Ovary (tissue), 9 donors: ENCODE data around the gene PARD3B. TPM values are rescaled to one million over a fixed set of nuclear protein-coding genes. Genes with fewer than 3 reads are reported as not detected.

Experiments
- DNase-seq, 5 donors: peaks; one replicate each; pipeline ENCODE4 v3.0.0-alpha.2; 2019 to 2020
- H3K27ac ChIP-seq, 2 donors: fragments of 200-600 bp; one replicate each; pipeline versions ENCODE4 v1.5.1 to v1.8.0; 2019 to 2022
- H3K27me3 ChIP-seq: fragments of 200-600 bp; one replicate; pipeline ENCODE4 v1.8.0; 2022
- H3K36me3 ChIP-seq: fragments of 200-600 bp; sonication (generic); one replicate; pipeline ENCODE4 v1.5.1; 2019
- H3K4me1 ChIP-seq: one replicate; pipeline ENCODE4 v1.8.1; 2013; ENCODE audit warnings: mild to moderate bottlenecking, moderate library complexity; ENCODE audit not compliant: insufficient read depth
- H3K4me3 ChIP-seq: fragments of 200-600 bp; sonication (generic); one replicate; pipeline ENCODE4 v1.5.1; 2017
- H3K9me3 ChIP-seq, 2 donors: fragments of 200-600 bp in 1 of 2; sonication (generic) in 1 of 2; one replicate each; pipeline versions ENCODE4 v1.5.1 to v1.8.1; 2013 to 2019; ENCODE audit warnings: mild to moderate bottlenecking in 1 of 2, moderate library complexity in 1 of 2
- CTCF ChIP-seq, 3 donors: fragments of 450-650 bp in 2 of 3; fragments of 200-600 bp in 1 of 3; IDR thresholded peaks; one replicate each; pipeline versions ENCODE4 v1.5.1 to v1.8.0; 2016 to 2022; ENCODE audit warnings: antibody characterized with exemption in 3 of 3, mild to moderate bottlenecking in 1 of 3
- EP300 ChIP-seq: sonication (generic); formaldehyde crosslinking; IDR thresholded peaks from one replicate; pipeline ENCODE4 v1.6.1; 2017; ENCODE audit warnings: antibody characterized with exemption
- POLR2A ChIP-seq: fragments of 450-650 bp; IDR thresholded peaks from one replicate; pipeline ENCODE4 v1.6.1; 2017; ENCODE audit warnings: antibody characterized with exemption, mild to moderate bottlenecking, moderate library complexity
- WGBS, 3 donors: extraction: QIAGEN DNeasy Blood & Tissue Kit in 1 of 3; methylation state at CpG; one replicate each; pipeline versions ENCODE4 v1.1.5 to v1.1.7; 2013 to 2017; 5-methylcytosine and 5-hydroxymethylcytosine counted together
- intact Hi-C, 4 donors: fragments of 100-400 bp; cut with DNase I; formaldehyde crosslinking; loops; one replicate each; pipeline versions ENCODE4 v1.11.0 to v1.15.1; 2022 to 2023
- polyA plus RNA-seq, 2 donors: library from polyadenylated mRNA; stranded (reverse); fragments of 200-250 nt in 1 of 2; fragments of 350-450 nt in 1 of 2; fragmentation: Illumina TruSeq in 1 of 2; extraction: RNeasy Lipid Tissue Mini Kit (QIAGEN cat#74804) in 1 of 2; gene quantifications; one replicate each; pipeline ENCODE4 v1.2.3, GENCODE V29; 2013 to 2014
- total RNA-seq, 7 donors: library from RNA; depleted of rRNA in 2 of 7; stranded (reverse); fragments of >200 nt in 2 of 7; fragmentation: NEBNext Ultra II Directional in 3 of 7; extraction: Animal tissue kit (Norgen Biotek cat#: 25700) in 3 of 7; gene quantifications; one replicate each; pipeline versions ENCODE4 v1.1.0 to v1.2.4, GENCODE V29; 2016 to 2023
- donor health status: DM: no; HTN: no; CAD: no; lungs with moderate emphysema.
- donor health status: DM: no; HTN: no; CAD: no.
- donor health status: Bipolar disorder and iron deficiency.
- donor health status: DM: yes; HTN: yes; CAD: no.
- donor health status: DM: no; HTN: no; CAD: no.
- donor health status: DM: yes; HTN: yes; CAD: no.

Gene PARD3B
- total and polyA plus RNA-seq, 9 donors = 8.2 to 46.6 (median 28.7) TPM

DNA sequence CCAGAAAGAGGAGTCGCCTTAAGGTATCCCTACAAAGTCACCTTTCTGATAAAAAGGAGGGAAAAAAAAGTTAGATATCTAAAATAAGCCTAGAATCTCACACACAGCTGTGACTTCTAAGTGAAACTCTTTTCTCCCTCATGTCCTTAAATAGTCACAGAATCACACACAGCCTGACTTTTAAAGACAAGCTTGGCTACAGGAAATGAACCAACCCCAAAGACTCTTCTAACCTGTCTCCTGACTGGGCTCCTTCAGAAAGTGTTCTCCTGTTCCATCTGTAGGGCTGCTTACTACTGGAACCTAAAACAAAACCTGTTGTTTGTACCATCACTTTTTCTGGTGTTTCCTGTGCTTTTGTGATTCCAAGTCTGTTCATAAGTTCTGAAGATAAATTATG lies 1074.3 kb downstream of the PARD3B start:
- DNase-seq = no peak
- no peaks in the 10 kb centered on the region for H3K9me3 ChIP-seq
- H3K36me3 ChIP-seq = no peaks in the 10 kb centered on the region
- H3K4me3 ChIP-seq = no peak overlapping the region
- H3K4me1 ChIP-seq = peaks cover 3% of the 10 kb centered on the region
- no peaks in the 10 kb centered on the region for H3K27me3 ChIP-seq
- TF ChIP-seq POLR2A = no peak
- no peak for TF ChIP-seq EP300
- no peak for TF ChIP-seq CTCF (IDR thresholded peaks at IDR 0.05)
- 95 to 100% (median 97%) methylated on average over 1 of the region's 1 CpG for WGBS, 3 donors
- no peak overlapping the region for H3K27ac ChIP-seq
- intact Hi-C loops = no loop called here

DNA sequence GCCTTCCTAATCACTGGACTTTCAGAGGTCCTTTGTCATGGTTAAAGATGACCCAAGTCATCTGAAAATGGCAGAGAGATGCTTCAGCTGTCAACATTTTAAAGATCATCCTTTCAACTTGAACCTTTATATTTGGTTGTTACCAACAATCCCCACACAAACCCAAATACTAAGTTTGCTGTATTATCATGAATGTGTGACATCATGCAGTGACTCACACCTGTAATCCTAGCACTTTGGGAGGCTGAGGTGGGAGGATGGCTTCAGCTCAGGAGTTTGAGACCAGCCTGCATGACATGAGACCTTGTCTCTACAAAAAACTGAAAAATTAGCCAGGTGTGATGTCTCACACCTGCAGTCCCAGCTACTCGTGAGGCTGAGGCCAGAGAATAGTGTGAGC lies 1081.8 kb downstream of the PARD3B start:
- no peak overlapping the region for H3K27ac ChIP-seq
- WGBS, 3 donors = 42 to 75% (median 63%) methylated on average over 1 of the region's 1 CpG
- intact Hi-C loops = loop anchor here in 1 of 4 donors (5.0 kb wide), 1 partner anchor 675 kb away; no protein-coding TSS in a partner anchor

GRCh38 chr2:205628422-205628821 lies 1083.1 kb downstream of the PARD3B start:
- WGBS, 3 donors = 83 to 87% (median 86%) methylated on average over 3 of the region's 3 CpGs
- H3K36me3 ChIP-seq = no peaks in the 10 kb centered on the region
- no peak for TF ChIP-seq EP300
- no peak for TF ChIP-seq CTCF (IDR thresholded peaks at IDR 0.05)
- TF ChIP-seq POLR2A = no peak
- no peak overlapping the region for H3K27ac ChIP-seq
- DNase-seq = no peak
- intact Hi-C loops = loop anchor here in 1 of 4 donors (5.0 kb wide), 1 partner anchor 674 kb away; no protein-coding TSS in a partner anchor
- H3K4me1 ChIP-seq = peaks cover 1% of the 10 kb centered on the region
- H3K9me3 ChIP-seq = no peaks in the 10 kb centered on the region
- no peak overlapping the region for H3K4me3 ChIP-seq
- no peaks in the 10 kb centered on the region for H3K27me3 ChIP-seq

More for the DNA sequence above, 1081.8 kb downstream of the PARD3B start:
- Histone ChIP-seq H3K4me1 (peaks cover 1% of the 10 kb centered on the region), H3K36me3 (no peaks in the 10 kb centered on the region), H3K4me3 (no peak overlapping the region), H3K27me3 (no peaks in the 10 kb centered on the region), H3K9me3 (no peaks in the 10 kb centered on the region)
- TF ChIP-seq EP300 (no peak), CTCF (IDR thresholded peaks at IDR 0.05) (no peak), POLR2A (no peak)
- DNase-seq = no peak

- peaks cover 1% of the 10 kb centered on the region for H3K4me1 ChIP-seq
- no peak for DNase-seq
- intact Hi-C loops = loop anchor here in 1 of 4 donors (5.0 kb wide), 1 partner anchor 673 kb away; no protein-coding TSS in a partner anchor
- no peak overlapping the region for H3K4me3 ChIP-seq
- H3K27me3 ChIP-seq = no peaks in the 10 kb centered on the region
- H3K27ac ChIP-seq = no peak overlapping the region
- no peak for TF ChIP-seq CTCF (IDR thresholded peaks at IDR 0.05)
- TF ChIP-seq EP300 = no peak
- no peak for TF ChIP-seq POLR2A
- WGBS, 3 donors = 85 to 88% (median 88%) methylated on average over 10 of the region's 10 CpGs
- H3K9me3 ChIP-seq = no peaks in the 10 kb centered on the region
- no peaks in the 10 kb centered on the region for H3K36me3 ChIP-seq
Observed at GRCh38 chr2:205629091-205629776, 1084.0 kb downstream of the PARD3B start.
